ENCODE data around the gene HSF4.

HSF4 gene

DNA sequence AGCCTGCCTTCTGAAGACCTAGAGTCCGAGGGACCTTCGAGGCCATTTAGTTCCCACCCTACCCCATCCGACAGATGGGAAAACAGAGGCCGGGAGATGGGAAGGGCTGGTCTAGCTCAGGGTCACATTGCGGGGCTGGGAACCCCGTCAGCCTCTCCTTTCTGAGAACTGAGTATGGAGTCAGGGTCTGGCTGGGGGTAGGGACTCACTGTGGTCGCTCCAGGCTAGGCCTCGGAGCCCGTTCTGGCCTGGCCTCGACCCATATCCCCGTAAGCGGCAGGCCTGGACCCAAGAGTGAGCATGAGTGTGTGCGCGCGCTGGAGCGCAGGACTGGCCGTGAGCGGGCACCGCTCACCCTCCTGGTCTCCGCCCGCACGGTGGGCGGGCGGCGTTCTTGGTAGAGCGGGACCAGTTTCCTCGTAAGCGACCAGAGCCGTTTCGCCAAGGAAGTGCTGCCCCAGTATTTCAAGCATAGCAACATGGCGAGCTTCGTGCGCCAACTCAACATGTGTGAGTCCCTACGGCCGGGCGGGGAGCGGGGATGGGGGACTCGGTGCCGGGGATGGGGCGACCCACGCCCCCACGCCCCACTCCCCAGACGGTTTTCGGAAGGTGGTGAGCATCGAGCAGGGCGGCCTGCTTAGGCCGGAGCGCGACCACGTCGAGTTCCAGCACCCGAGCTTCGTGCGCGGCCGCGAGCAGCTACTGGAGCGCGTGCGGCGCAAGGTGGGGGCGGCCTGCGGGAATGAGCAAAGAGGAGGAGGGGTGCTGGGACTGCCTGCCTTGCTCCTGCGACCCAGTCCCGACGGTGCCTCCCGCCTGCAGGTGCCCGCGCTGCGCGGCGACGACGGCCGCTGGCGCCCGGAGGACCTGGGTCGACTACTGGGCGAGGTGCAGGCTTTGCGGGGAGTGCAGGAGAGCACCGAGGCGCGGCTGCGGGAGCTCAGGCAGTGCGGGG, 855 bp downstream of the HSF4 start:
- DNase-seq = no peak

DNA sequence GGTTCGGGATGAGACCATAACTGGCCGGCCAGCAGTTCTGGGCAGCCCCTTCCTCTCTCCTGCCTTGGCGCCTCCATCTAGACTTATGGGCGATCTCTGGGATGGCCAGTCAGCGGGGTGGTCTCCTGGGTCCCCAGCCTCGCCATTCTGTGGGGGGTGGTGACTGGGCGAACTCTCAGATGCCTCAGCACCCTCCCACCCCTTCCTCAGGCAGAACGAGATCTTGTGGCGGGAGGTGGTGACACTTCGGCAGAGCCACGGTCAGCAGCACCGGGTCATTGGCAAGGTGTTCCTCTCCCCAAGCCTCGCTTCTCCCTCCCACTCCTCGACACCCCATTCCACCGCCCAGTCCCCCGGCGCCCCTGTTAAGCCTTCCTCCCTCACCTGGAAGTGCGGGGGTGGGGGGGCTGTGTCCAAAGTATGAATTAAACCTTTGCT, 1.6 kb downstream of the HSF4 start:
- no peak for DNase-seq

DNA sequence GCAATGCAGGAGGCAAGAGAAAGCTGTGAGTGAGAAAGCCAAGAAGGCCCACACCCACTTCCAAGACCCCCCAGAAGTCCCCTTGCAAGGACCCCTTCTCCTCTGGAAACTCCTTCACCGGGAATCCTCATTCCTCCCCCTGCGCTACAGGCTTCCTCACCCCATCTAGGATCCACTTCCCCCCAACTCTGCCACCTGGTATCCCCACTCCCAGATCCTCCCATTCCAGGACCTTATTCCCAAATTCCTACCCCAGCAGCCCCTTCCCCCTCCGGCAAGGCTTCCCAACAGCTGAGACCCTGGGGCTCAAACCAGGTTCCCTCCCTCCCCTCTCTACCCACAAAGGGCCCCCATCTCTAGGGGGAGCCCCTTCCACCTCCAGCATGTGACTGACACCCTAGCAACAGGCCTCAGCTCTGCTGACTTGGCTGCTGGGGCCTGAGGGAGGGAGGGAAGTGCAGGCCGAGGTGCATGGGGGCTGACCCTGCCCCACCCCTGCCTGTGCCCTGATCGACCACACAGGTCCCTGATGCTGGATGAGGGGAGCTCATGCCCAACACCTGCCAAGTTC, 2.1 kb downstream of the HSF4 start:
- DNase-seq = no peak

DNA sequence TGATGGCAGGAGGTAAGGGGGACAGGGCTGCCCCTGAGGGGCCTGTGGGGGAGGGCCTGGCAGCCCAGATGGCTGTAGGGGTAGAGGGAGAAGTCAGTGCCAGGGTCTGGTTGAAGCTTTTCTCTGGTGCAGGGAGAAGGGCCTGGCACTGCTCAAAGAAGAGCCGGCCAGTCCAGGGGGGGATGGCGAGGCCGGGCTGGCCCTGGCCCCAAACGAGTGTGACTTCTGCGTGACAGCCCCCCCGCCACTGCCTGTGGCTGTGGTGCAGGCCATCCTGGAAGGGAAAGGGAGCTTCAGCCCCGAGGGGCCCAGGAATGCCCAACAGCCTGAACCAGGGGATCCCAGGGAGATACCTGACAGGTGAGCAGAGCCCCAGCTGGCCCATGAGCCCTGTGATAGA, 3.0 kb downstream of the HSF4 start:
- DNase-seq = no peak

DNA sequence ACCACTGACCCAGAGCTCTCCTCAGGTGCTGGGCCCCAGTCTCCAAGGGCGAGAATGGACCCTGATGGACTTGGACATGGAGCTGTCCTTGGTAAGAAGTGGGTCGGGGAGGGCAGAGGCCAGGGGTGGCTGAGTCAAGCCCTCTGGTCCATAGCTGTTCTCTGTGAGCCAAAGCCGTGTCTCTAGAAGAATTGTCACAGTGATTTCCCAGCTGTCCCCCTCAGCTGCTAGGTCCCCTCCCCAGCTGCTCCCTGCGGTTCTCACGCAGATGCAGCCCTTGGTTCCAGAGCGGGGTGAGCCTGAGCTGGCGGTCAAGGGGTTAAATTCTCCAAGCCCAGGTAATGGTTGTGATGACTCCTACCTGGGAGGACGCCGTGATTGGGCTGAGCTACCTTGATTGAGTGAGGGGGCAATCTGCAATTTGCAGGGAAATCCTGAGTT, 4.5 kb downstream of the HSF4 start:
- peak in 1 of 58 donors; percentile 26 for DNase-seq

DNA sequence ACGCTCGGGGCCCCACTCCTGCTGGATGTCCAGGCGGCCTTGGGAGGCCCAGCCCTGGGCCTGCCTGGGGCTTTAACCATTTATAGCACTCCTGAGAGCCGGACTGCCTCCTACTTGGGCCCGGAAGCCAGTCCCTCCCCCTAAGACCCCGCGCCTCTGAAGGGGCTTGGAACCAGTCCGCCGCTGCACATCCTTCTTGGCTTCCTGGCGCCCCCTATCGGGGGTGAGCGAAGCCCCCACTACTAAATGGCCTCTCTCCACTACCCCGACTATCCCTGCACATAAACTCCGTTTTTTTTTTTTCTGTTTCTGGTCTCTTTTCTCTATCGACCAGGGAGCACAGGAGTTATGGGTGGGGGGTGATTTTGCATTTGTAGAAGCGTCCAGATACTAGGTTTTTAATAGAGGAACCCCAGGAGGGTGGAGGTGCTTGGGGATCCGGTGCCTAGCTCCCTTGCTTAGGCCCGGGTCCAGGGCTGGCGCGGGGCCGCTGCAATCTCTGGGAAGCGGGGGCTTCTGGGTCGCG, 5.2 kb downstream of the HSF4 start:
- DNase-seq = peak in 5 of 58 donors; percentile 13 to 46 (median 21)

DNA sequence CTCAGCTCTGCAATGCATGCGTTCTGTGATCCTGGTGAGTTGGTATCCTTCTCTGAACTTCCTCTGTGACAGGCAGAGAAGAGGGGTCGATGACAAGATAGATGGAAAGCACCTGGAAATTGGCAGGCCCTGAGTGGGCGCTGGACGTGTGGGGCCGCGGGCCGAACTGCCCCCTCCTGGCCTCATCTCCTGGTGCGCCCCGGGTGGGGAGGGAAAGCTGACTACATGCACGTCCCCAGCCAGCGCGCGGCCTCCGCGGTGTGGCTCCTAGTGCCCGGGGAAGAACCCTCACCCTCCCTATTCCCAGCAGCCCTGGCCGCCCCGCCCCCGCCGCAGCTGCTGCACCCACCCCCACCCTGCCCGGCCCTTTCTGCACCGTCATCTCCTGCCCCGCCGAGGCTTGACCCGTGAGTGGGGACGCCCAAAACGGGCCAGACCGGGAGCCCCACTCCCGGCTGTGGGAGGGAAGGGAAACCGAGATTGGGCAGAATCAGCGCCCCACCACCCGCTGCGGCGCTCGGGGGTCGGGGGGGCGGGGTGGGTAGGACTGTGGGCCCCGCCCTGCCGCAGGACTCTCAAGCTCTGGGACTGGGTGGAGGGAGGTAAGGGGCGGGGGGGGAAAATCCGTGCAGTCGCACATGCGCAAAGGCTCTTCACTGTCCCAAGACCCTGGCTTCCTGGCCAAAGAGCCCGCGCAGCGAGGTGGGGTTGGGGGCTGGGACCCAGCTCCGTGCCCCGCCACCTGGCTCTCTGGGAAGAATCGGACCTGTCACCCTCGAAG, 5.8 kb downstream of the HSF4 start, which contains the start of gene NOL3:
TSS of gene NOL3 (plus strand) at position 371 of the 781 bp plus-strand sequence.
- DNase-seq = peak in 46 of 58 donors; percentile 12 to 84 (median 44)

DNA sequence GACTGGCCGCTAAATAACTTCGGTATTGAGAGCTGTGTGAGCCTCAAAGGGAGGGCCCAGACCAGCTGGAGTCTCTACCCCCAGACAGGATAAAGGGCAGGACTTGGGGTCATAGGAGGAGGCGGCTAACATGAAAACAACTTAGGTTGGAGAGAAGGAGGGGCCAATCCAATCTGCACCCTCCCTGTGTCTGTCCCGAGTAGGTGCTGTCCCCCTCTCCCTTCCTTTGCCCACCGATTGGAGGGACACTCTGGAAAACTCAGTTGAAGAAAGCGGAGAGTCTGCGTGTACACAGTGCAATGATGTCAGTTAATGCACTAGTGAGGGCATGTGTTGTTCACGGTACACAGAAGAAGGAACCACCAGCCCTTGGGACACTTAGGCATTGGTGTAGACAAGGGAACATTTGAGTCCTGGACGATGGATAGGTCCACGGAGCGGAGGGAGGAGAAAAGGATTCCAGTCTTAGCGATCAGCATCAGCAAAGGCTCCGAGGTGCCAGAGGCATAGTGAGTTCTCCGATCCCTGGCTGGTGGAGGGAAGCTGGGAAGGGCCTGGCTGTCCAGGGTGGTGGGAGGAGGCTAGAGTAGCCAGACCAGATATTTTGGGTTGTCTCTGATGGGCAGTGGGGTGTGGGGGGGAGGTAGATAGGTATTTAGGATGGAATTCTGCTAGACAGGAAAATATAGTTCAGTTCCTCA, 6.6 kb downstream of the HSF4 start:
- DNase-seq = peak in 1 of 58 donors; percentile 29

DNA sequence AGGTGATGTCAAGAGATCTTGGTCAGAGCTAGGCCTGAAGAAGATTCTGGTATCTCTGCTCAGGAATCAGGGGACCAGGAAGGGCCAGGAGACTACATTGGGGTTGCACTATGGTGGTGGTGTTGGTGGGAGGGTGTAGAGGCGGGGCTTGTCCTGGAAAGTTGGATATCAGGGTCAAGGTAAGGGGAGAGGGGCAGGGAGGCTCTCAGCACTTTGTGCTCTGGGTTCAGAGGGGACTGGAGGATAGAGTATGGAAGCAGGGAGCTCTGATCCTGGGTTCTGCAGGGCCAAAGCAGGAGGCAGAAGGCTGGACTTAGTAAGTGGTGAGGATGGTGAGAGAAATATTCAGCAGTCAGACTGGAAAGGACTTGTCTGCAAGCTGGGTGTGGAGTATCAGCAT, 8.8 kb downstream of the HSF4 start:
- no peak for DNase-seq

DNA sequence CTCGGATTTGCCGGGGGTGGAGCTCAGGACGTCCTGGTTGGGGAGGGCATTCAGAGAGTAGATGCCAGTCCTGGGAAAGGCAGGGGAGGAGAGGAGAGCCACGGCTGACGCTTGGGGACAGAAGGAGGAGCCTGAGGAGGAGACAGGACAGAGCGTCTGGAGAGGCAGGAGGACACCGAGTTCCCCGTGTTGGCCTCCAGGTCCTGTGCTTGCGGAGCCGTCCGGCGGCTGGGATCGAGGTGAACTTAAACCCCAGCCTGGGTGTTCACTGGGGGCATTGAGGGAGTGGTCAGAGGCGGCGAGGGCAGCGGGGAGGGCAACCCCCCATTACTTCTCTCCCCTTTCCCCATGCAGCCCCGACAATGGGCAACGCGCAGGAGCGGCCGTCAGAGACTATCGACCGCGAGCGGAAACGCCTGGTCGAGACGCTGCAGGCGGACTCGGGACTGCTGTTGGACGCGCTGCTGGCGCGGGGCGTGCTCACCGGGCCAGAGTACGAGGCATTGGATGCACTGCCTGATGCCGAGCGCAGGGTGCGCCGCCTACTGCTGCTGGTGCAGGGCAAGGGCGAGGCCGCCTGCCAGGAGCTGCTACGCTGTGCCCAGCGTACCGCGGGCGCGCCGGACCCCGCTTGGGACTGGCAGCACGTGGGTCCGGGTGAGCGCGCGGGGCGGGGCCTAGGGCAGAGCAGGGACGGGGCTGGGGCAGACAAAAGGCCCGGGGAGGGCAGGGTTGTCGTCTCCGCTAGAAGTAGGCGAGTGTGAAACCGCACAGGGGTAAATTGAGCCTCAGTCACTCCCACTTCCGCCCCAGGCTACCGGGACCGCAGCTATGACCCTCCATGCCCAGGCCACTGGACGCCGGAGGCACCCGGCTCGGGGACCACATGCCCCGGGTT, 9.5 kb downstream of the HSF4 start:
- peak in 55 of 58 donors; percentile 28 to 89 (median 75) for DNase-seq

DNA sequence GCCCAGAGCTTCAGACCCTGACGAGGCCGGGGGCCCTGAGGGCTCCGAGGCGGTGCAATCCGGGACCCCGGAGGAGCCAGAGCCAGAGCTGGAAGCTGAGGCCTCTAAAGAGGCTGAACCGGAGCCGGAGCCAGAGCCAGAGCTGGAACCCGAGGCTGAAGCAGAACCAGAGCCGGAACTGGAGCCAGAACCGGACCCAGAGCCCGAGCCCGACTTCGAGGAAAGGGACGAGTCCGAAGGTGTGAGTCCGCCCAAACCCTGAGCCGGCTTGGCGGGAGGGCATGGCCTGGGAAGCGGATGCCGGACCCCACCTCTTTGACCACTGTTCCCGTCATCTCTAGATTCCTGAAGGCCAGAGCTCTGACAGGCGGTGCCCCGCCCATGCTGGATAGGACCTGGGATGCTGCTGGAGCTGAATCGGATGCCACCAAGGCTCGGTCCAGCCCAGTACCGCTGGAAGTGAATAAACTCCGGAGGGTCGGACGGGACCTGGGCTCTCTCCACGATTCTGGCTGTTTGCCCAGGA, 10.2 kb downstream of the HSF4 start:
- peak in 2 of 58 donors; percentile 35 for DNase-seq

DNA sequence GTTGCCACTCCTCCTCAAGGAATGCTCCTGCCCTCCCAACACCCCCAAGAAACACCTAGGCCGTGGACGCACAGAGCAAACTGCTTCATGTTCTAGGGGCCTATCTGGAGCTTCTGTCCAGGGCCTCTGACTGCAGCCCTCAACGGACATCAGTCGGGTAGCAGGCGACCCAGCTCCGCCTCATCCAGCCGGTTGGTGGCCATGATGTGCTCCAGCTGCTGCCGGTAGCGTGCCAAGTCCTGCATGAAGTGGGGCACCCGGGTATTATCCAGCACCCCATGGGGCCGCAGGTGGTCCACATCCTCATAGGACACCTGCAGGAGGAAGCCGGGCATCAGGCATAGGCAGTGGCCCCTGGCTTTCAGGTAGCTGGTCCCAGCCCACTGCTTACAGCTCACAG, 12.1 kb downstream of the HSF4 start:
- no peak for DNase-seq

DNA sequence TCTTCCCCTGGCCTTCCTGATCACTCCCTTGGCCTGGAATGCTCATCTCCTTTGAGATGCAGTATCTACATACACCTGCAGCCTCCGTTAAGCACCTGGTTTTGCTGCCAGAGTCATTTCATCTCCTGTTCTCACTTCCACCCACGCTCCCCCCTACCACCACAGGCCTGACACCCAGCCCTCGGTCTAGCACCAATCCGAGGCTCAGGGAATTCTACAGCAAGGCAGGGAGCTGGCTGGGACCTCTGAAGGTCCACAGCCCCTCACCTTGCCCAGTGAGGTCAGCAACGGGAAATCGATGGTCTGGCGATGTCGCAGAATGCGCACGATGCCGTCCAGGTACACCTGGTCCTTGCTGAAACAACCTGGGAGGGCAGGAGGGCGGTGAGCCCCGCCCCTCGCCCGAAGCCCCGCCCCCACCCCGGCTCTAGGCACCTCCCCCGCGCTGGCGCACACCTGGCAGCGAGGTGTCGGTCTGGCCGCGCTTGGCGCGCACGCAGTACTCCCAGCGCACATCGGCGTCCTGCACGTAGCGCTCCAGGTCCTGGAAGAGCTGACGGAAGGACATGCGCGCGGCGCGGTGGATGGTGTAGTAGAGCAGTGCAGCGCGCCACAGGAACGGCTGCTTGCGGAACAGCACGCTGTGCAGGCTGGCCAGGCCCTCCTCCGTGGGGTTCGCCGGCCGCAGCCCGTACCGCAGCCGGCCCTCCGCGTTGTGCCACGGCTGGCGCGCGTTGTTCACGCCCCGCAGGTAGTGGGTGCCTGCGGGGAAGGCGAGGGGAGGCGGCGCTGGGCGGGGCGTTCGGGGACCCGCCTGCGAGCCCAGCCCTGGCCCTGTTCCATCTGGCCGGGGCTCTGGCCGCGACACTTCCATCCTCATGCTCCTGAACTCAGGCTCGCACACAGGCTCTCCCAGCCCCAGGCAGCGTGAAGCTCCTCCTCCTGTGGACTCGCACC, 13.5 kb downstream of the HSF4 start:
- peak in 27 of 58 donors; percentile 16 to 61 (median 41) for DNase-seq

DNA sequence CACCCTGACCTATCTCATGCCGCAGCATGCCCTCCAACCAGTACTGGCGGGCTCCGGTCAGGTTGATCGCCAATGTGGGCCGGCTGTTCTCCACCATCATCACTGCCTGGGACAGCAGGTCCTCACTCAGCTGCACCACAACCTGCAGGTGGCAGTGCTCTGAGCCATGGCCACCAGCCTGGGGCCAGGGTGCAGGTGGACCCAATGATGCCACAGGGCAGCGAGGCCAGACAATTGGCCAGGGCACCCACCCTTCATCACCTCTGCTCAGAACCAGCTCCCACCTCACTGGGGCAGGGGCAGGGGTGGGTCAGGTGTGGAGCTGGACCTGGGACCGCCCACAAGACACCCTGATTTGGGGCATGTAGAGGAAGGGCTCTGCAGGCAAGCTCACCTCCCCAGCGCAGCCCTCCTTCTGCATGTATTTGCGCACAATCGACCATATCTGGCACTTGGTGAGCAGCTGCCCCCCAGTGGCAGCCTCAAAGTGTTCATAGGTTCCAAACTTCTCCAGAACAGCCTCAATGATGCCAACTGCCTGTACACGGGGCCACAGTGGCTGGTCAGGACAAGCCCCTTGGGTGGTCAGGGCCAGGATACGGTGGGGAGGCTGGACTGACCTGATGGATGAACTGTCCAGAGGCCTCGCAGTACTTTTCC, 15.0 kb downstream of the HSF4 start:
- DNase-seq = no peak

DNA sequence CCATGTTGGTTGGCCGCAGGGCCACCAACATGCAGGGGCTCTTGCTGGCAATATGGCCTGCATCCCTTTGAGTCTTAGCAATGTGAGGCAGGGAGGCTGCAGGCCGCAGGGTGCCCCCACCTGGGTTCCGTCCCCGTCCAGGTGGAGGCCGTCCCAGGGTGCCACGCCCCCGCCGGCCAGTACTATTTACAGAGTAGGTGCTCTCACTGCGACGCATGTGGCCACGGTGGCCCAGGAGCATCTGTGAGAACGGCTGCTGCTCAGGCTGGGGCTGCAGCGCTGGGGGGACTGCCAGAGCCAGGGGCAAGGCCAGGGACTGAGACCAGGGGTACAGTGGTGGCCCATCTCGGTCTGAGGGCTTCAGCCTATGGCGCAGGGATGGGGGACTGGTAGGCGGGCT, 15.6 kb downstream of the HSF4 start:
- DNase-seq = no peak

DNA sequence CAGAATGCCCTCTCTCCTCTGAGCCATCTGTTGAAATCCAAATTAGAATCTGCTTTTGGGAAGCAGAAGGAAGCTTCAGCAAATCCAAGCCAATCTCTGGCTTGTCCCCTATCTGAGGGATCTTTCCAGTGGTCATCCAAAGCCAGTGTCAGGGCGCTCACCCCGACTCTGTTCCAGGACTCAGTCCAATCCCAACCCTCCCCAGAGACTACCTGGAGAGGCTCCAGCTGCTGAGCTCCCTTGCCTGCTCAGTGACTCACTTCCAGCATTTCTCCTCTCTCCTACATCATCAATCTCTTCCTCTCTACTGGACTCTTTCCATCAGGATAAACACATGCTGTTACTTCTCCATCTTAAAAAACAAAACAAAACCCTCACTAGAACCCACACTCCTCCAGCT, 16.8 kb downstream of the HSF4 start:
- DNase-seq = peak in 10 of 58 donors; percentile 4 to 52 (median 33)

DNA sequence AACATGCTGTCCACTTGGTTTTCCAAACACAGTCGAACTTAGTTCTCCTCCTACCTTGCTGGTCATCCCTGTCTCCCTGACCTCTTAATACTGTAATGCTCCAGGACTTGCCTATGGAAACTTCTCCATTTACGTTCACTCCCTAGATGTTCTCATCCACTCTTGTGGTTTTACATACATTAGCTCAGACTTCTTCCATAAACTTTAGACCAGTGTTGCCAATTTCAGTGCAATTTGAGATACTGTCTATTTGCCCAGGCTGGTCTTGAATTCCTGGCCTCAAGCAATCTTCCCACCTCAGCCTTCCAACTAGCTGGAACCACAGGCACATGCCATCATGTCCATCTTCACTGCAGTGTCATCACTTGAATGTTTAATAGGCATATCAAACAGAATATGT, 17.7 kb downstream of the HSF4 start:
- DNase-seq = no peak

DNA sequence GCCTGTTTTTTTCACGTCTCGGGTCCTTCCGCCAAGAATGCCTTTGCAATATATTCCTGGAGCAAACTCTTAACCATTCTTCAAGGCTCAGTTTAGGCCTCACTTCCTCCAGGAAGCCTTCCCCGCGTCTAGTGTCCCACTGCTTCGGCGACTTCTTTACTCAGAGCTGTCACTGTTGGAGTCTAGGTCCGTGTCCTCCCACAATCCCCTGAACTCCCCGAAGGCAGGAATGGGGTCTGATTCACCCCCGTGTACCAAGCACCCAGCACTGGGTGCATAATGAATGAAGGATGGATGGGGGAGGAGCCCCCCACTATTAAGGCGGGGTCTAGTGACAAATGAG, 18.7 kb downstream of the HSF4 start:
- no peak for DNase-seq
